SK-N-SH treated with all-trans-retinoic acid at 6 μM for 48 hours (cell line): ENCODE measurements around the gene ARL4C.

Experiments
- ATAC-seq: fragments of 200-7000 bp; cut with Tn5 transposase; 3 replicates; pipeline ENCODE4 v1.9.1; 2020; ENCODE audit warnings: mild to moderate bottlenecking, moderate library complexity
- ARNTL ChIP-seq: fragments of 450-650 bp; formaldehyde crosslinking; IDR thresholded peaks from 2 replicates; pipeline ENCODE4 v1.5.0; 2020; ENCODE audit warnings: low read depth, mild to moderate bottlenecking, moderate library complexity, borderline replicate concordance
- BACH2 ChIP-seq: fragments of 250-450 bp; sonication (Bioruptor Pico); IDR thresholded peaks from 2 replicates; pipeline ENCODE4 v1.9.0; 2021; ENCODE audit warnings: mild to moderate bottlenecking, borderline replicate concordance
- CSDC2 ChIP-seq: fragments of 250-450 bp; sonication (Bioruptor Pico); IDR thresholded peaks from 2 replicates; pipeline ENCODE4 v1.5.0; 2020; ENCODE audit warnings: mild to moderate bottlenecking, moderate library complexity
- GLIS3 ChIP-seq: fragments of 250-450 bp; sonication (Bioruptor Pico); IDR thresholded peaks from 2 replicates; pipeline ENCODE4 v1.5.0; 2020; ENCODE audit warnings: mild to moderate bottlenecking, moderate library complexity
- ISL1 ChIP-seq: fragments of 250-450 bp; sonication (Bioruptor Pico); IDR thresholded peaks from 2 replicates; pipeline ENCODE4 v2.1.2; 2022; ENCODE audit warnings: mild to moderate bottlenecking, moderate library complexity
- OSR1 ChIP-seq: fragments of 250-450 bp; sonication (Bioruptor Pico); IDR thresholded peaks from 2 replicates; pipeline ENCODE4 v1.8.0; 2022; ENCODE audit warnings: moderate library complexity, mild to moderate bottlenecking, inconsistent platforms
- PPARA ChIP-seq: fragments of 250-450 bp; sonication (Bioruptor Pico); IDR thresholded peaks from 2 replicates; pipeline ENCODE4 v1.5.0; 2020; ENCODE audit warnings: mild to moderate bottlenecking, borderline replicate concordance
- RARB ChIP-seq: fragments of 250-450 bp; sonication (Bioruptor Pico); IDR thresholded peaks from 2 replicates; pipeline ENCODE4 v1.8.0; 2021; ENCODE audit warnings: mild to moderate bottlenecking, moderate library complexity
- TCF4 ChIP-seq: fragments of 250-450 bp; sonication (Bioruptor Pico); IDR thresholded peaks from 2 replicates; pipeline ENCODE4 v1.8.0; 2021; ENCODE audit warnings: mild to moderate bottlenecking, moderate library complexity, borderline replicate concordance
- TOX ChIP-seq: fragments of 250-450 bp; sonication (Bioruptor Pico); IDR thresholded peaks from 2 replicates; pipeline ENCODE4 v1.8.0; 2021; ENCODE audit warnings: mild to moderate bottlenecking, moderate library complexity, borderline replicate concordance
- ZC3H10 ChIP-seq: fragments of 250-450 bp; sonication (Bioruptor Pico); IDR thresholded peaks from 2 replicates; pipeline ENCODE4 v1.5.1; 2021; ENCODE audit warnings: mild to moderate bottlenecking, moderate library complexity
- ZFP3 ChIP-seq: fragments of 250-450 bp; sonication (Bioruptor Pico); IDR thresholded peaks from 2 replicates; pipeline ENCODE4 v1.5.0; 2020; ENCODE audit warnings: mild to moderate bottlenecking, moderate library complexity
- ZFP30 ChIP-seq: fragments of 450-650 bp; formaldehyde crosslinking; IDR thresholded peaks from 2 replicates; pipeline ENCODE4 v1.5.0; 2022; ENCODE audit warnings: mild to moderate bottlenecking, moderate library complexity
- ZNF565 ChIP-seq: fragments of 450-650 bp; formaldehyde crosslinking; conservative IDR thresholded peaks from 2 replicates; pipeline ENCODE4 v1.5.0; 2020; ENCODE audit warnings: low read depth, mild to moderate bottlenecking, moderate library complexity
- ZNF70 ChIP-seq: fragments of 450-650 bp; formaldehyde crosslinking; IDR thresholded peaks from 2 replicates; pipeline ENCODE4 v1.5.0; 2020; ENCODE audit warnings: mild to moderate bottlenecking, moderate library complexity
- ZNF8 ChIP-seq: fragments of 450-650 bp; formaldehyde crosslinking; IDR thresholded peaks from 2 replicates; pipeline ENCODE4 v1.5.0; 2020; ENCODE audit warnings: mild to moderate bottlenecking, moderate library complexity
- TF ChIP-seq, protein P1 (sequence below): fragments of 250-450 bp; sonication (Bioruptor Pico); IDR thresholded peaks from 2 replicates; pipeline ENCODE4 v1.8.0; 2020; ENCODE audit warnings: mild to moderate bottlenecking, moderate library complexity, borderline replicate concordance
- TF ChIP-seq, protein P2 (sequence below): fragments of 250-450 bp; sonication (Bioruptor Pico); IDR thresholded peaks from 2 replicates; pipeline ENCODE4 v1.5.1; 2021; ENCODE audit warnings: mild to moderate bottlenecking, moderate library complexity
- TF ChIP-seq, protein P3 (sequence below): fragments of 250-450 bp; sonication (Bioruptor Pico); IDR thresholded peaks from 2 replicates; pipeline ENCODE4 v1.8.0; 2021; ENCODE audit warnings: low read depth, mild to moderate bottlenecking, moderate library complexity, borderline replicate concordance
- TF ChIP-seq, protein P4 (sequence below): fragments of 250-450 bp; sonication (Bioruptor Pico); IDR thresholded peaks from 2 replicates; pipeline ENCODE4 v1.5.1; 2020; ENCODE audit warnings: low read depth, mild to moderate bottlenecking, moderate library complexity
- TF ChIP-seq, protein P5 (sequence below): fragments of 250-450 bp; sonication (Bioruptor Pico); IDR thresholded peaks from 2 replicates; pipeline ENCODE4 v1.5.0; 2020; ENCODE audit warnings: mild to moderate bottlenecking, moderate library complexity

ARL4C gene

DNA sequence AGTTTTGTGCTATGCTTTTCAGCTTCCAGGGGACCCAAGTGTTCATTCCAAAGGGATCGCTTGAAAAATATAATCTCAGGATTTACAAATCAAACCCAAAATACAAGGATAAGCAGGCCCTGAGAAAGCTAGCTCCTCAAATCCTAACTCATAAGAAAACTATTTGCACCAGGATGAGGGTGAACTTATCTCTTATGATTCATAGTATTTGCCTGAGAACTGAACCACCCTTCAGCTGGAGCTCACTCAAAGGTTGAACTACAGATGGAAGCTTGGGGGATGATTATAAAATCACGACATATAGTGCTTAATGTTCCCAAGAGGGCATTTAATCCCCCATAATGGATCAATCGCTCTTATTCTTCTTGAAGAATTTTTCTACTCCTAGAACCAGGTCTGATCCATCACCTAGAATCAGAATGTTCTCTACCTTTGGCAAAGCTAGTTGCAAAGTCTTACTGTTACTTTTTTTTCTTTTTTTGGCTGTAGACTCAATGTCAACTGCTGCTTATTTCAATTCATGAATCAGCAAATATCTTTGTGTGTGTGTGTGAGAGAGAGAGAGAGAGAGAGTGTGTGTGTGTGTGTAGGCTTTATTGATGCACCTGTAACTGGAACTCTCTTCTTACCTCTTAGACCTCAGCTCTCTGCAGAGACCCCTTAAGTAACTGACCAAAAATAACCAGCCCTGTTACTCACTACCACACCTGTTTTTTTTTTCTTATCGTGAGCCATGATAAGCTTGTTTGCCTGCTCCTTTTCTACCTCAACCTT lies 44.8 kb downstream of the ARL4C start:
- TF ChIP-seq RARB (CRISPR knock-in tag) (no peak), CSDC2 (CRISPR knock-in tag) (no peak), ZNF8 (CRISPR knock-in tag) (no peak), ZFP3 (CRISPR knock-in tag) (no peak), TOX (CRISPR knock-in tag) (no peak), ZNF70 (CRISPR knock-in tag) (no peak), GLIS3 (CRISPR knock-in tag) (no peak), ZNF565 (CRISPR knock-in tag) (no peak), ISL1 (CRISPR knock-in tag) (no peak), ZFP30 (CRISPR knock-in tag) (no peak), BACH2 (CRISPR knock-in tag) (no peak), ARNTL (CRISPR knock-in tag) (no peak), ZC3H10 (CRISPR knock-in tag) (no peak)
- TF ChIP-seq, protein P1, sequence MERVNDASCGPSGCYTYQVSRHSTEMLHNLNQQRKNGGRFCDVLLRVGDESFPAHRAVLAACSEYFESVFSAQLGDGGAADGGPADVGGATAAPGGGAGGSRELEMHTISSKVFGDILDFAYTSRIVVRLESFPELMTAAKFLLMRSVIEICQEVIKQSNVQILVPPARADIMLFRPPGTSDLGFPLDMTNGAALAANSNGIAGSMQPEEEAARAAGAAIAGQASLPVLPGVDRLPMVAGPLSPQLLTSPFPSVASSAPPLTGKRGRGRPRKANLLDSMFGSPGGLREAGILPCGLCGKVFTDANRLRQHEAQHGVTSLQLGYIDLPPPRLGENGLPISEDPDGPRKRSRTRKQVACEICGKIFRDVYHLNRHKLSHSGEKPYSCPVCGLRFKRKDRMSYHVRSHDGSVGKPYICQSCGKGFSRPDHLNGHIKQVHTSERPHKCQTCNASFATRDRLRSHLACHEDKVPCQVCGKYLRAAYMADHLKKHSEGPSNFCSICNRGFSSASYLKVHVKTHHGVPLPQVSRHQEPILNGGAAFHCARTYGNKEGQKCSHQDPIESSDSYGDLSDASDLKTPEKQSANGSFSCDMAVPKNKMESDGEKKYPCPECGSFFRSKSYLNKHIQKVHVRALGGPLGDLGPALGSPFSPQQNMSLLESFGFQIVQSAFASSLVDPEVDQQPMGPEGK (CRISPR knock-in tag) = no peak
- TF ChIP-seq, protein P2, sequence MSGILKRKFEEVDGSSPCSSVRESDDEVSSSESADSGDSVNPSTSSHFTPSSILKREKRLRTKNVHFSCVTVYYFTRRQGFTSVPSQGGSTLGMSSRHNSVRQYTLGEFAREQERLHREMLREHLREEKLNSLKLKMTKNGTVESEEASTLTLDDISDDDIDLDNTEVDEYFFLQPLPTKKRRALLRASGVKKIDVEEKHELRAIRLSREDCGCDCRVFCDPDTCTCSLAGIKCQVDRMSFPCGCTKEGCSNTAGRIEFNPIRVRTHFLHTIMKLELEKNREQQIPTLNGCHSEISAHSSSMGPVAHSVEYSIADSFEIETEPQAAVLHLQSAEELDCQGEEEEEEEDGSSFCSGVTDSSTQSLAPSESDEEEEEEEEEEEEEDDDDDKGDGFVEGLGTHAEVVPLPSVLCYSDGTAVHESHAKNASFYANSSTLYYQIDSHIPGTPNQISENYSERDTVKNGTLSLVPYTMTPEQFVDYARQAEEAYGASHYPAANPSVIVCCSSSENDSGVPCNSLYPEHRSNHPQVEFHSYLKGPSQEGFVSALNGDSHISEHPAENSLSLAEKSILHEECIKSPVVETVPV (CRISPR knock-in tag) = no peak
- TF ChIP-seq, protein P3, sequence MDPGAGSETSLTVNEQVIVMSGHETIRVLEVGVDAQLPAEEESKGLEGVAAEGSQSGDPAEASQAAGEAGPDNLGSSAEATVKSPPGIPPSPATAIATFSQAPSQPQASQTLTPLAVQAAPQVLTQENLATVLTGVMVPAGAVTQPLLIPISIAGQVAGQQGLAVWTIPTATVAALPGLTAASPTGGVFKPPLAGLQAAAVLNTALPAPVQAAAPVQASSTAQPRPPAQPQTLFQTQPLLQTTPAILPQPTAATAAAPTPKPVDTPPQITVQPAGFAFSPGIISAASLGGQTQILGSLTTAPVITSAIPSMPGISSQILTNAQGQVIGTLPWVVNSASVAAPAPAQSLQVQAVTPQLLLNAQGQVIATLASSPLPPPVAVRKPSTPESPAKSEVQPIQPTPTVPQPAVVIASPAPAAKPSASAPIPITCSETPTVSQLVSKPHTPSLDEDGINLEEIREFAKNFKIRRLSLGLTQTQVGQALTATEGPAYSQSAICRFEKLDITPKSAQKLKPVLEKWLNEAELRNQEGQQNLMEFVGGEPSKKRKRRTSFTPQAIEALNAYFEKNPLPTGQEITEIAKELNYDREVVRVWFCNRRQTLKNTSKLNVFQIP (CRISPR knock-in tag) = no peak
- TF ChIP-seq, protein P4, sequence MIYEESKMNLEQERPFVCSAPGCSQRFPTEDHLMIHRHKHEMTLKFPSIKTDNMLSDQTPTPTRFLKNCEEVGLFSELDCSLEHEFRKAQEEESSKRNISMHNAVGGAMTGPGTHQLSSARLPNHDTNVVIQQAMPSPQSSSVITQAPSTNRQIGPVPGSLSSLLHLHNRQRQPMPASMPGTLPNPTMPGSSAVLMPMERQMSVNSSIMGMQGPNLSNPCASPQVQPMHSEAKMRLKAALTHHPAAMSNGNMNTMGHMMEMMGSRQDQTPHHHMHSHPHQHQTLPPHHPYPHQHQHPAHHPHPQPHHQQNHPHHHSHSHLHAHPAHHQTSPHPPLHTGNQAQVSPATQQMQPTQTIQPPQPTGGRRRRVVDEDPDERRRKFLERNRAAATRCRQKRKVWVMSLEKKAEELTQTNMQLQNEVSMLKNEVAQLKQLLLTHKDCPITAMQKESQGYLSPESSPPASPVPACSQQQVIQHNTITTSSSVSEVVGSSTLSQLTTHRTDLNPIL (CRISPR knock-in tag) = no peak
- TF ChIP-seq, protein P5, sequence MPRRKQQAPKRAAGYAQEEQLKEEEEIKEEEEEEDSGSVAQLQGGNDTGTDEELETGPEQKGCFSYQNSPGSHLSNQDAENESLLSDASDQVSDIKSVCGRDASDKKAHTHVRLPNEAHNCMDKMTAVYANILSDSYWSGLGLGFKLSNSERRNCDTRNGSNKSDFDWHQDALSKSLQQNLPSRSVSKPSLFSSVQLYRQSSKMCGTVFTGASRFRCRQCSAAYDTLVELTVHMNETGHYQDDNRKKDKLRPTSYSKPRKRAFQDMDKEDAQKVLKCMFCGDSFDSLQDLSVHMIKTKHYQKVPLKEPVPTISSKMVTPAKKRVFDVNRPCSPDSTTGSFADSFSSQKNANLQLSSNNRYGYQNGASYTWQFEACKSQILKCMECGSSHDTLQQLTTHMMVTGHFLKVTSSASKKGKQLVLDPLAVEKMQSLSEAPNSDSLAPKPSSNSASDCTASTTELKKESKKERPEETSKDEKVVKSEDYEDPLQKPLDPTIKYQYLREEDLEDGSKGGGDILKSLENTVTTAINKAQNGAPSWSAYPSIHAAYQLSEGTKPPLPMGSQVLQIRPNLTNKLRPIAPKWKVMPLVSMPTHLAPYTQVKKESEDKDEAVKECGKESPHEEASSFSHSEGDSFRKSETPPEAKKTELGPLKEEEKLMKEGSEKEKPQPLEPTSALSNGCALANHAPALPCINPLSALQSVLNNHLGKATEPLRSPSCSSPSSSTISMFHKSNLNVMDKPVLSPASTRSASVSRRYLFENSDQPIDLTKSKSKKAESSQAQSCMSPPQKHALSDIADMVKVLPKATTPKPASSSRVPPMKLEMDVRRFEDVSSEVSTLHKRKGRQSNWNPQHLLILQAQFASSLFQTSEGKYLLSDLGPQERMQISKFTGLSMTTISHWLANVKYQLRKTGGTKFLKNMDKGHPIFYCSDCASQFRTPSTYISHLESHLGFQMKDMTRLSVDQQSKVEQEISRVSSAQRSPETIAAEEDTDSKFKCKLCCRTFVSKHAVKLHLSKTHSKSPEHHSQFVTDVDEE (CRISPR knock-in tag) = no peak
- ATAC-seq = no peak

DNA sequence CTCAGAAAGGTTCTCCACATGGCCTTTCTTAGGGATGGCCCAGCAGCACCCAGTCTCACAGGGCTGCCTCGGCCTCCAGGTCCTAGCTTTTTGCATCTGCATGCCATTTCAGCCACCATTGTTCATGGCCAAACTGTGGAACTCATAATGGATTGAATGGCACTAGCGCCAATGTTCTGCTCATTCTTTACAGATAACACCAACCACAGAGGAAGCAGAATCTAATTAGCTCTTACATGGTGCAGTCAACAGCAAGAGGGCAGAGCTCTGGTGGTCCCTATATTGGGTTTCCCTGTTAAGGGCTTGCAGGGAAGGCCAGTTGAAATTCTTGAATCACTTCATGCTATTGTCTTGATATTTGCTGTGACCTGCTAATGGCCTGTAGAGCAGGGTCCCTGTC lies 45.6 kb downstream of the ARL4C start:
- no peak for ATAC-seq
- TF ChIP-seq ZFP30 (CRISPR knock-in tag) = no peak
- TF ChIP-seq ZNF565 (CRISPR knock-in tag) = no peak
- no peak for TF ChIP-seq ZNF8 (CRISPR knock-in tag)
- TF ChIP-seq, protein P5 (CRISPR knock-in tag) = no peak
- TF ChIP-seq, protein P1 (CRISPR knock-in tag) = no peak
- TF ChIP-seq, protein P4 (CRISPR knock-in tag) = no peak
- TF ChIP-seq PPARA (CRISPR knock-in tag) = no peak
- TF ChIP-seq ZNF70 (CRISPR knock-in tag) = no peak
- TF ChIP-seq CSDC2 (CRISPR knock-in tag) = no peak
- no peak for TF ChIP-seq OSR1 (CRISPR knock-in tag)
- no peak for TF ChIP-seq TOX (CRISPR knock-in tag)
- TF ChIP-seq GLIS3 (CRISPR knock-in tag) = no peak
- no peak for TF ChIP-seq ZC3H10 (CRISPR knock-in tag)
- no peak for TF ChIP-seq TCF4 (CRISPR knock-in tag)
- TF ChIP-seq RARB (CRISPR knock-in tag) = no peak
